HepG2 (cell line): Measurements from ENCODE around the gene TPRG1. TPM values are rescaled to one million over a fixed set of nuclear protein-coding genes. Genes with fewer than 3 reads are reported as not detected.

Experiments
- ATAC-seq: fragments of 200-7000 bp; cut with Tn5 transposase; 3 replicates; pipeline ENCODE4 v1.9.1; 2020; ENCODE audit warnings: mild to moderate bottlenecking, moderate library complexity
- BruUV-seq: library from RNA; stranded (reverse); fragments of 400-500 nt; replicated peaks from 2 replicates; lab custom pipeline; 2021; lab: Mats Ljungman, UMichigan
- CTCF ChIA-PET: fragments of 300-600 bp; formaldehyde crosslinking; extraction: SDS; loops from one replicate; lab custom pipeline; 2021; ENCODE audit warnings: low total read pairs, inconsistent platforms, low intra/inter-chr PET ratio; lab: Yijun Ruan, JAX
- POLR2A ChIA-PET: fragments of 350-600 bp; sonication (Branson Sonifier 250); formaldehyde crosslinking; loops from one replicate; lab custom pipeline; 2020; ENCODE audit warnings: antibody characterized with exemption, inconsistent platforms; lab: Yijun Ruan, JAX
- DNase-seq: peaks from one replicate; pipeline ENCODE4 v3.0.0-alpha.2; 2015; ENCODE audit warnings: low spot score
- FAIRE-seq: peaks from 3 replicates; lab custom pipeline; 2011; peaks lifted over from hg19 to GRCh38; lab: Jason Lieb, UNC
- H2AFZ ChIP-seq: one replicate; pipeline ENCODE4 v1.6.1; 2011; ENCODE audit warnings: low read length, inconsistent platforms
- H3K27ac ChIP-seq: fragments of 300-600 bp; 3 replicates; pipeline ENCODE4 v1.8.0; 2011; ENCODE audit warnings: mixed run types, mild to moderate bottlenecking, mixed read lengths, low read length, inconsistent platforms; ENCODE audit not compliant: insufficient read depth; ENCODE audit errors: extremely low read length
- H3K27me3 ChIP-seq, 2 experiments: fragments of 200-600 bp in 1 of 2; 2 replicates in 1 of 2; 3 replicates in 1 of 2; pipeline versions ENCODE4 v1.6.0 to v1.8.0; 2011; ENCODE audit warnings: low read length in 2 of 2, mild to moderate bottlenecking in 2 of 2, moderate library complexity in 2 of 2, inconsistent platforms in 1 of 2; ENCODE audit not compliant: insufficient read depth in 2 of 2, control insufficient read depth in 1 of 2
- H3K36me3 ChIP-seq, 2 experiments: fragments of 200-600 bp in 1 of 2; replicated peaks in 1 of 2; 2 replicates in 1 of 2; 3 replicates in 1 of 2; pipeline versions ENCODE4 v1.5.1 to v1.8.0; 2011; ENCODE audit warnings: low read length in 2 of 2, inconsistent platforms in 1 of 2; ENCODE audit not compliant: insufficient read depth in 2 of 2, control insufficient read depth in 1 of 2
- H3K4me1 ChIP-seq: 2 replicates; pipeline ENCODE4 v1.5.1; 2012; ENCODE audit warnings: low read length, inconsistent platforms; ENCODE audit not compliant: insufficient read depth
- H3K4me2 ChIP-seq: 2 replicates; pipeline ENCODE4 v1.6.0; 2011; ENCODE audit warnings: low read depth, low read length, inconsistent platforms
- H3K4me3 ChIP-seq, 3 experiments: fragments of 200-600 bp in 1 of 3; sonication (generic), shearing (Covaris generic) in 1 of 3; replicated peaks in 1 of 3; 2 replicates each; pipeline ENCODE4 v1.5.1; 2011 to 2016; ENCODE audit warnings: low read length in 3 of 3, inconsistent platforms in 2 of 3, low read depth in 2 of 3, mild to moderate bottlenecking in 2 of 3, control low read depth in 1 of 3, mixed read lengths in 1 of 3; ENCODE audit not compliant: insufficient read depth in 1 of 3
- H3K79me2 ChIP-seq: one replicate; pipeline ENCODE4 v1.6.1; 2011; ENCODE audit warnings: low read length, inconsistent platforms; ENCODE audit not compliant: insufficient read depth
- H3K9ac ChIP-seq: 2 replicates; pipeline ENCODE4 v1.6.0; 2011; ENCODE audit warnings: mild to moderate bottlenecking, low read depth, low read length, inconsistent platforms; ENCODE audit not compliant: insufficient read depth
- H3K9me3 ChIP-seq: 2 replicates; pipeline ENCODE4 v1.5.1; 2012; ENCODE audit warnings: mild to moderate bottlenecking, low read length
- H4K20me1 ChIP-seq: 2 replicates; pipeline ENCODE4 v1.6.0; 2011; ENCODE audit warnings: inconsistent platforms, mild to moderate bottlenecking, low read length, moderate library complexity; ENCODE audit not compliant: insufficient read depth
- AGO2 ChIP-seq: fragments of 200-400 bp; formaldehyde crosslinking; optimal IDR thresholded peaks from 2 replicates; pipeline ENCODE3; 2017; ENCODE audit warnings: mild to moderate bottlenecking, low read depth, low read length, moderate library complexity
- BHLHE40 ChIP-seq: IDR thresholded peaks from 2 replicates; pipeline ENCODE4 v1.6.1; 2011; ENCODE audit warnings: low read length, improper control_type of control experiment
- CENPT ChIP-seq: sonication (generic); formaldehyde crosslinking; IDR thresholded peaks from 2 replicates; pipeline ENCODE4 v1.8.0; 2022; ENCODE audit warnings: low read depth, mild to moderate bottlenecking, moderate library complexity, missing genetic modification reagents
- GABPA ChIP-seq, 2 experiments: IDR thresholded peaks; 2 replicates each; pipeline ENCODE4 v1.6.1; 2011 to 2016; ENCODE audit warnings: low read depth in 2 of 2, low read length in 1 of 2, missing biosample characterization in 1 of 2, missing genetic modification characterization in 1 of 2
- GLI4 ChIP-seq: sonication (generic); formaldehyde crosslinking; IDR thresholded peaks from 2 replicates; pipeline ENCODE4 v1.5.1; 2020; ENCODE audit warnings: missing genetic modification reagents, mild to moderate bottlenecking, moderate library complexity, borderline replicate concordance
- GZF1 ChIP-seq: sonication (generic); formaldehyde crosslinking; IDR thresholded peaks from 2 replicates; pipeline ENCODE4 v1.5.1; 2020; ENCODE audit warnings: mild to moderate bottlenecking, missing genetic modification reagents
- HDAC1 ChIP-seq: sonication (generic); formaldehyde crosslinking; IDR thresholded peaks from 2 replicates; pipeline ENCODE4 v1.5.1; 2020; ENCODE audit warnings: mild to moderate bottlenecking, missing genetic modification reagents
- HMG20B ChIP-seq: conservative IDR thresholded peaks from 2 replicates; pipeline ENCODE4 v1.6.1; 2016; ENCODE audit warnings: missing genetic modification reagents, missing compliant biosample characterization
- HNF1A ChIP-seq, 2 experiments: sonication (generic) in 1 of 2; formaldehyde crosslinking in 1 of 2; IDR thresholded peaks; 2 replicates each; pipeline versions ENCODE4 v1.4.0 to v1.6.1; 2016 to 2020; ENCODE audit warnings: borderline replicate concordance in 1 of 2, low read depth in 1 of 2, mild to moderate bottlenecking in 1 of 2, missing genetic modification reagents in 1 of 2
- MBD4 ChIP-seq: IDR thresholded peaks from 2 replicates; pipeline ENCODE4 v1.6.1; 2012; ENCODE audit warnings: low read length, inconsistent platforms, borderline replicate concordance
- RFXAP ChIP-seq: sonication (generic); formaldehyde crosslinking; IDR thresholded peaks from 2 replicates; pipeline ENCODE4 v1.4.0; 2020; ENCODE audit warnings: missing genetic modification reagents, borderline replicate concordance
- ZKSCAN8 ChIP-seq: IDR thresholded peaks from 2 replicates; pipeline ENCODE4 v1.6.1; 2016; ENCODE audit warnings: borderline replicate concordance, missing genetic modification reagents, missing compliant biosample characterization
- ZNF124 ChIP-seq: sonication (generic); formaldehyde crosslinking; IDR thresholded peaks from 2 replicates; pipeline ENCODE4 v1.4.0; 2020; ENCODE audit warnings: missing genetic modification reagents
- ZNF230 ChIP-seq: sonication (generic); formaldehyde crosslinking; IDR thresholded peaks from 2 replicates; pipeline ENCODE4 v1.4.0; 2020; ENCODE audit warnings: mild to moderate bottlenecking, missing genetic modification reagents
- ZNF570 ChIP-seq: sonication (generic); formaldehyde crosslinking; IDR thresholded peaks from 2 replicates; pipeline ENCODE4 v1.4.0; 2020; ENCODE audit warnings: mild to moderate bottlenecking, missing genetic modification reagents, borderline replicate concordance
- ZNF644 ChIP-seq: IDR thresholded peaks from 2 replicates; pipeline ENCODE4 v1.6.1; 2016; ENCODE audit warnings: low read depth
- WGBS: methylation state at CpG from one replicate; pipeline ENCODE4 v1.1.6; 2017; ENCODE audit warnings: low lambda C conversion rate; 5-methylcytosine and 5-hydroxymethylcytosine counted together
- in situ Hi-C: cut with HindIII; loops from 2 replicates; pipeline ENCODE4 v1.10.0; 2017; ENCODE audit warnings: low pct_unique_long_range_greater_than_20kb; ENCODE audit not compliant: extremely low pct_ligation_motif_present
- intact Hi-C: fragments of 100-400 bp; cut with micrococcal nuclease; formaldehyde crosslinking; loops from one replicate; pipeline ENCODE4 v1.10.0; 2022; ENCODE audit not compliant: unreplicated experiment
- polyA plus RNA-seq, 8 experiments: library from polyadenylated mRNA; depleted of rRNA in 3 of 8; stranded (reverse) in 7 of 8; unstranded in 1 of 8; fragments of >200 nt; fragmentation: Illumina TruSeq in 4 of 8; extraction: Trizol in 4 of 8; gene quantifications; 2 replicates each; pipeline versions ENCODE4 v1.2.1 to v1.2.3, GENCODE V29; 2011 to 2016; ENCODE audit warnings: low read depth in 4 of 8, missing spikeins in 1 of 8, mixed read lengths in 1 of 8; ENCODE audit not compliant: insufficient read depth in 1 of 8
- total RNA-seq, 5 experiments: library from RNA; depleted of rRNA; stranded (reverse); fragments of >200 nt; fragmentation: Illumina TruSeq; extraction: Trizol; gene quantifications; 2 replicates each; pipeline ENCODE4 v1.2.3, GENCODE V29; 2016; ENCODE audit warnings: low read depth in 1 of 5
- TF ChIP-seq, protein P1 (sequence below): sonication (generic); formaldehyde crosslinking; IDR thresholded peaks from 2 replicates; pipeline ENCODE4 v1.9.0; 2021; ENCODE audit warnings: missing genetic modification reagents, mild to moderate bottlenecking, borderline replicate concordance

The TPRG1 gene
- total and polyA plus RNA-seq, 2 of the 13 experiments (the other 11 are each of a cell fraction or from before 2014, with no cell fraction given), result 0.17 TPM; not detected in 1

- no peak for TF ChIP-seq GLI4 (CRISPR knock-in tag)
- TF ChIP-seq ZNF230 (CRISPR knock-in tag), result no peak
- TF ChIP-seq MBD4, result no peak
- TF ChIP-seq HNF1A (IDR thresholded peaks at IDR 0.05; ENCODE audit: low read depth), result no peak
- no peak for TF ChIP-seq HNF1A (CRISPR knock-in tag; IDR thresholded peaks at IDR 0.05; ENCODE audit: borderline replicate concordance)
- no peak for TF ChIP-seq ZNF570 (CRISPR knock-in tag)
- TF ChIP-seq HMG20B, result no peak
- no peak for TF ChIP-seq AGO2
- no peak for TF ChIP-seq GABPA (IDR thresholded peaks at IDR 0.05; ENCODE audit: low read depth, low read length)
- TF ChIP-seq GABPA (CRISPR knock-in tag; IDR thresholded peaks at IDR 0.05; ENCODE audit: low read depth), result no peak
Observed at GRCh38 chr3:189233225-189233858, 61.6 kb downstream of the TPRG1 start (continued).

GRCh38 chr3:189235214-189235613 lies 63.4 kb downstream of the TPRG1 start:
- CTCF ChIA-PET, result no interaction called here

More at GRCh38 chr3:189235214-189235613, 63.4 kb downstream of the TPRG1 start:
- no peak overlapping the region for H3K4me3 ChIP-seq
- TF ChIP-seq, protein P1, sequence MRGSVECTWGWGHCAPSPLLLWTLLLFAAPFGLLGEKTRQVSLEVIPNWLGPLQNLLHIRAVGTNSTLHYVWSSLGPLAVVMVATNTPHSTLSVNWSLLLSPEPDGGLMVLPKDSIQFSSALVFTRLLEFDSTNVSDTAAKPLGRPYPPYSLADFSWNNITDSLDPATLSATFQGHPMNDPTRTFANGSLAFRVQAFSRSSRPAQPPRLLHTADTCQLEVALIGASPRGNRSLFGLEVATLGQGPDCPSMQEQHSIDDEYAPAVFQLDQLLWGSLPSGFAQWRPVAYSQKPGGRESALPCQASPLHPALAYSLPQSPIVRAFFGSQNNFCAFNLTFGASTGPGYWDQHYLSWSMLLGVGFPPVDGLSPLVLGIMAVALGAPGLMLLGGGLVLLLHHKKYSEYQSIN (CRISPR knock-in tag), result no peak
- no peak for TF ChIP-seq RFXAP (CRISPR knock-in tag)
- no peak for TF ChIP-seq ZKSCAN8
- TF ChIP-seq ZNF124 (CRISPR knock-in tag), result no peak
- no peak for TF ChIP-seq ZNF644 (CRISPR knock-in tag)
- TF ChIP-seq GZF1 (CRISPR knock-in tag), result no peak
- TF ChIP-seq BHLHE40, result no peak
- TF ChIP-seq CENPT, result no peak
- TF ChIP-seq HDAC1 (CRISPR knock-in tag), result no peak
- TF ChIP-seq, all 625 proteins: peak for 0
- ATAC-seq (no peak), DNase-seq (no peak), FAIRE-seq (no peak)
- Histone ChIP-seq H3K9ac (no peak overlapping the region), H3K4me2 (no peak overlapping the region), H3K79me2 (no peaks in the 10 kb centered on the region), H3K36me3 (no peaks in the 10 kb centered on the region), H3K27me3 (no peaks in the 10 kb centered on the region), H3K27ac (no peak overlapping the region), H3K4me1 (no peaks in the 10 kb centered on the region), H3K9me3 (no peaks in the 10 kb centered on the region), H4K20me1 (no peaks in the 10 kb centered on the region), H2AFZ (no peak overlapping the region)
- no TSS peak for BruUV-seq
- WGBS, result 5% methylated on average over 2 of the region's 2 CpGs
- in situ Hi-C loops (no loop called here), intact Hi-C loops (no loop called here)
- POLR2A ChIA-PET, result no interaction called here
